Measurements from ENCODE around the gene SEMA4C. TPM values are rescaled to one million over a fixed set of nuclear protein-coding genes. Genes with fewer than 3 reads are reported as not detected.

Gene SEMA4C
- total RNA-seq, 2 donors from 2014 or later, result 82.5 to 92.1 TPM

GRCh38 chr2:96811917-96812316 lies 58.0 kb downstream of the SEMA4C start:
- no peak for TF ChIP-seq CTCF (conservative IDR thresholded peaks at IDR 0.05)
- H3K27ac Mint-ChIP-seq, result no peak overlapping the region
- peaks cover 4% of the 10 kb centered on the region for H3K36me3 ChIP-seq (ENCODE audit: control insufficient read depth, insufficient read depth, low read length)
- no peak overlapping the region for H3K27ac ChIP-seq (ENCODE audit: low read depth, low read length)
- peaks cover 30% of the 10 kb centered on the region for H3K36me3 Mint-ChIP-seq (ENCODE audit: low read depth)
- DNase-seq, result no peak
- peaks cover 13% of the 10 kb centered on the region for H3K4me1 ChIP-seq (ENCODE audit: control insufficient read depth, insufficient read depth, low read length)
- no peaks in the 10 kb centered on the region for H3K27me3 Mint-ChIP-seq (ENCODE audit: insufficient read depth)
- H3K4me3 ChIP-seq (ENCODE audit: low read length), result no peak overlapping the region
- WGBS, 2 experiments (ENCODE audit: insufficient coverage in 1 of 2, insufficient read length in 1 of 2), result 90 to 94% methylated on average over 2 to 3 of the region's 3 CpGs
- H3K27me3 ChIP-seq (ENCODE audit: control insufficient read depth, insufficient read depth, low read length, poor library complexity, severe bottlenecking), result no peaks in the 10 kb centered on the region
- no peak overlapping the region for H3K4me3 Mint-ChIP-seq
- H3K9ac ChIP-seq (ENCODE audit: extremely low read depth, low read length, poor library complexity, severe bottlenecking), result no peak overlapping the region
- no peaks in the 10 kb centered on the region for H3K9me3 ChIP-seq (ENCODE audit: control insufficient read depth, low read length)
- peaks cover 7% of the 10 kb centered on the region for H3K4me1 Mint-ChIP-seq
- H3K9me3 Mint-ChIP-seq, result no peaks in the 10 kb centered on the region

GRCh38 chr2:96810783-96811192 lies 59.1 kb downstream of the SEMA4C start:
- Histone ChIP-seq H3K36me3 (ENCODE audit: control insufficient read depth, insufficient read depth, low read length) (peaks cover 4% of the 10 kb centered on the region), H3K4me3 (ENCODE audit: low read length) (no peak overlapping the region), H3K9me3 (ENCODE audit: control insufficient read depth, low read length) (no peaks in the 10 kb centered on the region), H3K27me3 (ENCODE audit: control insufficient read depth, insufficient read depth, low read length, poor library complexity, severe bottlenecking) (no peaks in the 10 kb centered on the region), H3K27ac (ENCODE audit: low read depth, low read length) (no peak overlapping the region), H3K9ac (ENCODE audit: extremely low read depth, low read length, poor library complexity, severe bottlenecking) (no peak overlapping the region), H3K4me1 (ENCODE audit: control insufficient read depth, insufficient read depth, low read length) (peaks cover 13% of the 10 kb centered on the region)
- peaks cover 38% of the 10 kb centered on the region for H3K36me3 Mint-ChIP-seq (ENCODE audit: low read depth)
- H3K27me3 Mint-ChIP-seq (ENCODE audit: insufficient read depth), result no peaks in the 10 kb centered on the region
- no peak for DNase-seq
- 95 to 100% methylated on average over 3 to 5 of the region's 5 CpGs for WGBS, 2 experiments (ENCODE audit: insufficient coverage in 1 of 2, insufficient read length in 1 of 2)
- H3K27ac Mint-ChIP-seq, result no peak overlapping the region
- no peak overlapping the region for H3K4me3 Mint-ChIP-seq
- peaks cover 11% of the 10 kb centered on the region for H3K4me1 Mint-ChIP-seq
- TF ChIP-seq CTCF (conservative IDR thresholded peaks at IDR 0.05), result no peak
- no peaks in the 10 kb centered on the region for H3K9me3 Mint-ChIP-seq

GRCh38 chr2:96809951-96810782 lies 59.7 kb downstream of the SEMA4C start:
- Histone ChIP-seq H3K36me3 (ENCODE audit: control insufficient read depth, insufficient read depth, low read length) (peaks cover 4% of the 10 kb centered on the region), H3K27me3 (ENCODE audit: control insufficient read depth, insufficient read depth, low read length, poor library complexity, severe bottlenecking) (no peaks in the 10 kb centered on the region), H3K4me3 (ENCODE audit: low read length) (no peak overlapping the region), H3K4me1 (ENCODE audit: control insufficient read depth, insufficient read depth, low read length) (peaks cover 10% of the 10 kb centered on the region), H3K9ac (ENCODE audit: extremely low read depth, low read length, poor library complexity, severe bottlenecking) (no peak overlapping the region), H3K27ac (ENCODE audit: low read depth, low read length) (no peak overlapping the region), H3K9me3 (ENCODE audit: control insufficient read depth, low read length) (no peaks in the 10 kb centered on the region)
- WGBS, 2 experiments (ENCODE audit: insufficient coverage in 1 of 2, insufficient read length in 1 of 2), result 81 to 88% methylated on average over 6 to 12 of the region's 12 CpGs
- no peaks in the 10 kb centered on the region for H3K9me3 Mint-ChIP-seq
- no peaks in the 10 kb centered on the region for H3K27me3 Mint-ChIP-seq (ENCODE audit: insufficient read depth)
- DNase-seq, result no peak
- H3K27ac Mint-ChIP-seq, result no peak overlapping the region
- TF ChIP-seq CTCF (conservative IDR thresholded peaks at IDR 0.05), result no peak
- peaks cover 7% of the 10 kb centered on the region for H3K4me1 Mint-ChIP-seq
- peaks cover 38% of the 10 kb centered on the region for H3K36me3 Mint-ChIP-seq (ENCODE audit: low read depth)
- H3K4me3 Mint-ChIP-seq, result no peak overlapping the region

Other genes with a start within 250 kb of the SEMA4C start
- gene KANSL3, start 231.8 kb downstream of the SEMA4C start, total RNA-seq, result 10 to 100 TPM; 34.8 to 42.3 TPM
- gene FER1L5, start 227.3 kb downstream of the SEMA4C start, total RNA-seq, result 1 to 10 TPM in 1 of 2 donors, under 1 TPM in 1; 0.35 to 1.7 TPM
- gene LMAN2L, start 130.0 kb downstream of the SEMA4C start, total RNA-seq, result 10 to 100 TPM; 24.4 to 30.4 TPM
- gene CNNM4, start 109.2 kb downstream of the SEMA4C start, total RNA-seq, result 10 to 100 TPM; 22.3 to 27.5 TPM
- gene CNNM3, start 53.8 kb downstream of the SEMA4C start, total RNA-seq, result 10 to 100 TPM; 33.1 to 34.8 TPM
- 1 to 10 TPM; 2.6 to 3.6 TPM for gene ANKRD23, start 26.1 kb downstream of the SEMA4C start, total RNA-seq
- 10 to 100 TPM; 14.6 to 16.7 TPM for gene ANKRD39, start 12.1 kb downstream of the SEMA4C start, total RNA-seq
- under 1 TPM in 1 of 2 donors, not detected in 1; 0.55 TPM for gene FAM178B, start 116.5 kb upstream of the SEMA4C start, total RNA-seq
- 10 to 100 TPM; 36.3 to 49.7 TPM for gene FAHD2B, start 224.8 kb upstream of the SEMA4C start, total RNA-seq
- gene ANKRD36, start 243.1 kb upstream of the SEMA4C start, total RNA-seq, result 10 to 100 TPM; 26.8 to 44.8 TPM